Body of pancreas (tissue), 4 donors: Measurements from ENCODE around the gene FOXL2NB.

Source experiments
- CTCF ChIP-seq, 7 experiments: fragments of 450-650 bp in 4 of 7; fragments of 200-600 bp in 3 of 7; sonication (generic) in 3 of 7; IDR thresholded peaks; one replicate each; pipeline ENCODE4 v1.5.1; 2016 to 2019; ENCODE audit warnings: antibody characterized with exemption in 7 of 7
- POLR2A ChIP-seq, 3 donors: fragments of 450-650 bp; IDR thresholded peaks; one replicate each; pipeline ENCODE4 v1.6.1; 2016; ENCODE audit warnings: antibody characterized with exemption in 3 of 3, mild to moderate bottlenecking in 2 of 3

- TF ChIP-seq CTCF (IDR thresholded peaks at IDR 0.05) (no peak), POLR2A (IDR thresholded peaks at IDR 0.05) (no peak)
Observed at GRCh38 chr3:138949445-138950005, 2.5 kb downstream of the FOXL2NB start.
